GM12891 (cell line): ENCODE measurements around the gene FGF3.

Experiments
- PAX5 ChIP-seq: IDR thresholded peaks from 2 replicates; pipeline ENCODE4 v1.6.1; 2011; ENCODE audit warnings: low read length, moderate library complexity, mild to moderate bottlenecking; ENCODE audit not compliant: insufficient read depth, severe bottlenecking
- POLR2A ChIP-seq: IDR thresholded peaks from 2 replicates; pipeline ENCODE4 v1.6.1; 2011; ENCODE audit warnings: low read depth, low read length, control low read depth
- POLR2AphosphoS5 ChIP-seq: IDR thresholded peaks from 2 replicates; pipeline ENCODE4 v1.6.1; 2011; ENCODE audit warnings: low read depth, low read length, control low read depth
- POU2F2 ChIP-seq: IDR thresholded peaks from 2 replicates; pipeline ENCODE4 v1.6.1; 2011; ENCODE audit warnings: low read depth, mild to moderate bottlenecking, control low read depth, low read length, moderate library complexity
- SPI1 ChIP-seq: IDR thresholded peaks from 2 replicates; pipeline ENCODE4 v1.6.1; 2011; ENCODE audit warnings: low read depth, low read length, control low read depth
- TAF1 ChIP-seq: IDR thresholded peaks from 2 replicates; pipeline ENCODE4 v1.6.1; 2011; ENCODE audit warnings: low read depth, low read length, control low read depth

GRCh38 chr11:69804769-69805508 is 14.3 kb downstream of the FGF3 start:
- no peak for TF ChIP-seq POLR2A
- TF ChIP-seq SPI1 = no peak
- no peak for TF ChIP-seq POLR2AphosphoS5
- TF ChIP-seq TAF1 = no peak
- TF ChIP-seq POU2F2 = no peak
- no peak for TF ChIP-seq PAX5
